Panc1 (cell line): Measurements from ENCODE around the gene HPDL.

Experiments used
- CTCF ChIP-seq: fragments of 450-650 bp; IDR thresholded peaks from 2 replicates; pipeline ENCODE4 v1.5.1; 2017; ENCODE audit warnings: mild to moderate bottlenecking
- TCF7L2 ChIP-seq: IDR thresholded peaks from 2 replicates; pipeline ENCODE4 v1.6.1; 2011; ENCODE audit warnings: mild to moderate bottlenecking, low read depth, low read length, inconsistent platforms

GRCh38 chr1:45322486-45323040 is 4.1 kb upstream of the HPDL start:
- no peak for TF ChIP-seq CTCF
- TF ChIP-seq TCF7L2, result no peak
